OCI-LY1 (cell line): ENCODE measurements around the gene FOXO3B.
"Not testable (repeated sequence)": the region's sequence is repeated elsewhere in the genome, so short reads cannot be mapped to it uniquely, and the experiment has no call there.

Experiments
- CTCF ChIP-seq: fragments of 200-600 bp; sonication (generic), shearing (Covaris generic); IDR thresholded peaks from 2 replicates; pipeline ENCODE4 v1.5.1; 2017; ENCODE audit warnings: mild to moderate bottlenecking, antibody characterized with exemption, low read length, moderate library complexity, mixed read lengths
- EZH2 ChIP-seq: fragments of 200-600 bp; sonication (generic), shearing (Covaris generic); IDR thresholded peaks from 2 replicates; pipeline ENCODE4 v1.8.0; 2017; ENCODE audit warnings: borderline replicate concordance, mixed run types, mild to moderate bottlenecking, antibody characterized with exemption, low read length, moderate library complexity, mixed read lengths

DNA sequence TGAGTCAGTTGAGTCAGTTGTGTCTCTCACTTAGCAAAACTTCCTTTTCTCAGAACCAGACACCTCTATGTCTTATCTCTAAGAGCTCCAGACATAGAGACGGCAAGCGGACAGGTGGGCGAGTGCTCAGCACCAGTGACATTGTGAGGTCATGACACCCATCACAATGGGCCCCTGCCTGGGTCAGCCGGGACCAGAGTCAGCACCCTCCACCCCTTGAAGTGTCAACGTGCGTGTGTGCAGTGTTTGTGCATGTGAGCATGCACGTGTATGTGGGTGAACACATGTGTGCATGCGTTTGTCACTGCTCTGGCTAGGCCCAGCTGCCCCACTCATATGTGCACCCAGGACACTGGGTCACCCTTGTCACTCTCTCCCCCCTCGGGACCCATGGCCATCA, 37.8 kb downstream of the FOXO3B start, which contains the start of gene TBC1D28:
- not testable (repeated sequence) for TF ChIP-seq CTCF, EZH2
